Esophagus squamous epithelium (tissue), 5 donors: Measurements from ENCODE around the gene DNASE2. TPM values are rescaled to one million over a fixed set of nuclear protein-coding genes. Genes with fewer than 3 reads are reported as not detected.

Experiments used
- DNase-seq: peaks from one replicate; lab custom pipeline; 2025; lab: John Stamatoyannopoulos, UW
- H3K27ac ChIP-seq, 4 donors: fragments of 200-600 bp; sonication (generic); one replicate each; pipeline ENCODE4 v1.5.1; 2016 to 2019; ENCODE audit warnings: mild to moderate bottlenecking in 1 of 4
- H3K27me3 ChIP-seq, 4 donors: fragments of 200-600 bp; sonication (generic); 1 replicate in 3 of 4; 2 replicates in 1 of 4; pipeline versions ENCODE4 v1.5.1 to v1.6.0; 2017 to 2021; ENCODE audit warnings: antibody characterized with exemption in 1 of 4
- H3K36me3 ChIP-seq, 3 donors: fragments of 200-600 bp; sonication (generic); one replicate each; pipeline ENCODE4 v1.5.1; 2016 to 2019
- H3K4me1 ChIP-seq, 3 donors: fragments of 200-600 bp; sonication (generic); one replicate each; pipeline ENCODE4 v1.5.1; 2017 to 2019
- H3K4me3 ChIP-seq, 4 donors: fragments of 200-600 bp; sonication (generic); 1 replicate in 3 of 4; 2 replicates in 1 of 4; pipeline ENCODE4 v1.5.1; 2016 to 2019; ENCODE audit warnings: mild to moderate bottlenecking in 2 of 4, moderate library complexity in 1 of 4
- H3K9me3 ChIP-seq, 3 donors: fragments of 200-600 bp; sonication (generic); one replicate each; pipeline ENCODE4 v1.5.1; 2016 to 2019
- POLR2A ChIP-seq, 4 donors: fragments of 450-650 bp; IDR thresholded peaks; one replicate each; pipeline ENCODE4 v1.6.1; 2017; ENCODE audit warnings: antibody characterized with exemption in 4 of 4, mild to moderate bottlenecking in 4 of 4, moderate library complexity in 3 of 4
- WGBS, 2 donors: methylation state at CpG; one replicate each; pipeline ENCODE4 v1.1.5; 2018; 5-methylcytosine and 5-hydroxymethylcytosine counted together
- intact Hi-C: fragments of 100-400 bp; cut with DNase I; formaldehyde crosslinking; loops from one replicate; pipeline ENCODE4 v1.15.0; 2022
- total RNA-seq, 4 donors: library from RNA; depleted of rRNA; stranded (reverse); fragments of >200 nt; gene quantifications; one replicate each; pipeline ENCODE4 v1.1.0, GENCODE V29; 2016
- TF ChIP-seq, protein P1 (sequence below), 6 experiments: fragments of 450-650 bp in 4 of 6; fragments of 200-600 bp in 2 of 6; sonication (generic) in 2 of 6; IDR thresholded peaks; one replicate each; pipeline ENCODE4 v1.5.1; 2016 to 2019; ENCODE audit warnings: antibody characterized with exemption in 6 of 6, mild to moderate bottlenecking in 4 of 6, moderate library complexity in 4 of 6
- donor health status: DM: yes; HTN: yes; CAD: no.

Gene DNASE2
- total RNA-seq, 4 donors from 2014 or later: 12.3 to 27.9 (median 20.4) TPM

- peaks cover 0 to 35% (median 0%) of the 10 kb centered on the region in 4 donors for H3K27me3 ChIP-seq
- 82 to 100% methylated on average over 2 to 3 of the region's 3 CpGs for WGBS, 2 donors
- H3K36me3 ChIP-seq: peaks cover 6 to 13% (median 7%) of the 10 kb centered on the region in 3 donors
- H3K9me3 ChIP-seq: peaks cover 0 to 17% (median 14%) of the 10 kb centered on the region in 3 donors
- peaks cover 14 to 44% (median 20%) of the 10 kb centered on the region in 3 donors for H3K4me1 ChIP-seq
- H3K27ac ChIP-seq: no peak overlapping the region
- no peak overlapping the region for H3K4me3 ChIP-seq
- intact Hi-C loops: no loop called here
- DNase-seq: no peak
- no peak for TF ChIP-seq POLR2A (IDR thresholded peaks at IDR 0.05)
- TF ChIP-seq, protein P1, sequence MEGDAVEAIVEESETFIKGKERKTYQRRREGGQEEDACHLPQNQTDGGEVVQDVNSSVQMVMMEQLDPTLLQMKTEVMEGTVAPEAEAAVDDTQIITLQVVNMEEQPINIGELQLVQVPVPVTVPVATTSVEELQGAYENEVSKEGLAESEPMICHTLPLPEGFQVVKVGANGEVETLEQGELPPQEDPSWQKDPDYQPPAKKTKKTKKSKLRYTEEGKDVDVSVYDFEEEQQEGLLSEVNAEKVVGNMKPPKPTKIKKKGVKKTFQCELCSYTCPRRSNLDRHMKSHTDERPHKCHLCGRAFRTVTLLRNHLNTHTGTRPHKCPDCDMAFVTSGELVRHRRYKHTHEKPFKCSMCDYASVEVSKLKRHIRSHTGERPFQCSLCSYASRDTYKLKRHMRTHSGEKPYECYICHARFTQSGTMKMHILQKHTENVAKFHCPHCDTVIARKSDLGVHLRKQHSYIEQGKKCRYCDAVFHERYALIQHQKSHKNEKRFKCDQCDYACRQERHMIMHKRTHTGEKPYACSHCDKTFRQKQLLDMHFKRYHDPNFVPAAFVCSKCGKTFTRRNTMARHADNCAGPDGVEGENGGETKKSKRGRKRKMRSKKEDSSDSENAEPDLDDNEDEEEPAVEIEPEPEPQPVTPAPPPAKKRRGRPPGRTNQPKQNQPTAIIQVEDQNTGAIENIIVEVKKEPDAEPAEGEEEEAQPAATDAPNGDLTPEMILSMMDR (IDR thresholded peaks at IDR 0.05): no peak
These were observed 1.3 kb upstream of the DNASE2 start for GRCh38 chr19:12882589-12882988.

- no peak for DNase-seq
- Histone ChIP-seq H3K27ac (peak overlapping the region; percentile 84 to 96 (median 94)), H3K4me3 (peak overlapping the region; percentile 52 to 98 (median 82)), H3K27me3 (peaks cover 0 to 20% (median 0%) of the 10 kb centered on the region in 4 donors), H3K9me3 (peaks cover 0 to 17% (median 14%) of the 10 kb centered on the region in 3 donors), H3K4me1 (peaks cover 10 to 39% (median 15%) of the 10 kb centered on the region in 3 donors), H3K36me3 (peaks cover 14 to 32% (median 16%) of the 10 kb centered on the region in 3 donors)
- WGBS, 2 donors: 33% methylated on average over 3 to 9 of the region's 29 CpGs
- intact Hi-C loops: no loop called here
- TF ChIP-seq POLR2A (IDR thresholded peaks at IDR 0.05): no peak
- TF ChIP-seq, protein P1 (IDR thresholded peaks at IDR 0.05): no peak
These were observed 588 bp downstream of the DNASE2 start for GRCh38 chr19:12880551-12881171.

GRCh38 chr19:12875086-12875485 lies 6.2 kb downstream of the DNASE2 start:
- Histone ChIP-seq H3K4me1 (peaks cover 1 to 15% (median 6%) of the 10 kb centered on the region in 3 donors), H3K27me3 (no peaks in the 10 kb centered on the region), H3K4me3 (no peak overlapping the region), H3K9me3 (no peaks in the 10 kb centered on the region), H3K27ac (no peak overlapping the region), H3K36me3 (peaks cover 14 to 52% (median 16%) of the 10 kb centered on the region in 3 donors)
- no peak for DNase-seq
- intact Hi-C loops: no loop called here
- no peak for TF ChIP-seq POLR2A (IDR thresholded peaks at IDR 0.05)
- TF ChIP-seq, protein P1 (IDR thresholded peaks at IDR 0.05): no peak
- WGBS, 2 donors: 93 to 96% methylated on average over 6 of the region's 6 CpGs

GRCh38 chr19:12873891-12874745 lies 7.1 kb downstream of the DNASE2 start:
- H3K4me1 ChIP-seq: peaks cover 0 to 8% (median 6%) of the 10 kb centered on the region in 3 donors
- no peaks in the 10 kb centered on the region for H3K9me3 ChIP-seq
- H3K27ac ChIP-seq: no peak overlapping the region
- WGBS, 2 donors: 65 to 92% methylated on average over 2 to 16 of the region's 86 CpGs
- no peaks in the 10 kb centered on the region for H3K27me3 ChIP-seq
- no peak for DNase-seq
- peaks cover 14 to 52% (median 16%) of the 10 kb centered on the region in 3 donors for H3K36me3 ChIP-seq
- H3K4me3 ChIP-seq: peak overlapping the region in 3 of 4 donors; percentile 23 to 49 (median 30)
- intact Hi-C loops: no loop called here
- TF ChIP-seq, protein P1 (IDR thresholded peaks at IDR 0.05): no peak
- no peak for TF ChIP-seq POLR2A (IDR thresholded peaks at IDR 0.05)
